MM.1S (cell line): Measurements from ENCODE around the gene FER.

Experiments used
- DNase-seq: peaks from one replicate; pipeline ENCODE4 v3.0.0-alpha.2; 2015
- H2AFZ ChIP-seq: fragments of 300-600 bp; sonication (generic); 2 replicates; pipeline ENCODE4 v1.6.0; 2016; ENCODE audit warnings: antibody characterized with exemption, low read length
- H3F3A ChIP-seq: fragments of 300-600 bp; sonication (generic); 2 replicates; pipeline ENCODE4 v1.6.1; 2016; ENCODE audit warnings: mild to moderate bottlenecking, antibody characterized with exemption, low read length, moderate library complexity, mixed read lengths; ENCODE audit not compliant: insufficient read depth
- H3K27ac ChIP-seq: fragments of 300-600 bp; sonication (generic); 2 replicates; pipeline ENCODE4 v1.5.1; 2016; ENCODE audit warnings: mild to moderate bottlenecking, low read length
- H3K27me3 ChIP-seq: fragments of 300-600 bp; sonication (generic); replicated peaks from 2 replicates; pipeline ENCODE4 v1.6.0; 2016; ENCODE audit warnings: low read length; ENCODE audit not compliant: insufficient read depth
- H3K36me3 ChIP-seq: fragments of 300-600 bp; sonication (generic); replicated peaks from 2 replicates; pipeline ENCODE4 v1.6.1; 2016; ENCODE audit warnings: mild to moderate bottlenecking, low read length, mixed read lengths; ENCODE audit not compliant: insufficient read depth
- H3K4me1 ChIP-seq: fragments of 300-600 bp; sonication (generic); 2 replicates; pipeline ENCODE4 v1.6.1; 2016; ENCODE audit warnings: low read length, mixed read lengths
- H3K4me2 ChIP-seq: fragments of 300-600 bp; sonication (generic); 2 replicates; pipeline ENCODE4 v1.6.0; 2016; ENCODE audit warnings: low read depth, low read length
- H3K4me3 ChIP-seq: fragments of 300-600 bp; sonication (generic); 2 replicates; pipeline ENCODE4 v1.5.1; 2016; ENCODE audit warnings: low read length, mixed read lengths
- H3K79me2 ChIP-seq: fragments of 300-600 bp; sonication (generic); 2 replicates; pipeline ENCODE4 v1.6.1; 2016; ENCODE audit warnings: mixed run types, low read length, mixed read lengths
- H3K9ac ChIP-seq: fragments of 300-600 bp; sonication (generic); 2 replicates; pipeline ENCODE4 v1.6.1; 2016; ENCODE audit warnings: low read length, mixed read lengths
- H3K9me2 ChIP-seq: fragments of 300-600 bp; sonication (generic); replicated peaks from 2 replicates; pipeline ENCODE4 v1.6.1; 2016; ENCODE audit warnings: mild to moderate bottlenecking, low read length, mixed read lengths; ENCODE audit not compliant: insufficient read depth
- H3K9me3 ChIP-seq: fragments of 300-600 bp; sonication (generic); replicated peaks from 2 replicates; pipeline ENCODE4 v1.6.1; 2016; ENCODE audit warnings: mild to moderate bottlenecking, low read length, mixed read lengths; ENCODE audit not compliant: insufficient read depth
- H4K20me1 ChIP-seq: fragments of 300-600 bp; sonication (generic); 2 replicates; pipeline ENCODE4 v1.6.1; 2016; ENCODE audit warnings: mild to moderate bottlenecking, low read length, moderate library complexity, mixed read lengths; ENCODE audit not compliant: insufficient read depth
- CTCF ChIP-seq: fragments of 300-600 bp; sonication (generic); IDR thresholded peaks from 2 replicates; pipeline ENCODE4 v1.5.1; 2016; ENCODE audit warnings: antibody characterized with exemption, low read length, mixed read lengths
- EZH2 ChIP-seq: fragments of 300-600 bp; sonication (generic); optimal IDR thresholded peaks from 2 replicates; pipeline ENCODE3; 2017; ENCODE audit warnings: low read depth, mild to moderate bottlenecking, antibody characterized with exemption, low read length, mixed read lengths
- EZH2phosphoT487 ChIP-seq: fragments of 300-600 bp; sonication (generic); IDR thresholded peaks from 2 replicates; pipeline ENCODE4 v1.6.1; 2018; ENCODE audit warnings: antibody characterized with exemption, low read length

Gene FER

GRCh38 chr5:109121225-109121624 lies 373.5 kb downstream of the FER start:
- H2AFZ ChIP-seq = no peak overlapping the region
- H3K9ac ChIP-seq = no peak overlapping the region
- H3K9me2 ChIP-seq = no peaks in the 10 kb centered on the region
- H3K36me3 ChIP-seq = no peaks in the 10 kb centered on the region
- H3K4me2 ChIP-seq = no peak overlapping the region
- no peaks in the 10 kb centered on the region for H3K9me3 ChIP-seq
- no peaks in the 10 kb centered on the region for H3K4me1 ChIP-seq
- H3K4me3 ChIP-seq = no peak overlapping the region
- no peaks in the 10 kb centered on the region for H4K20me1 ChIP-seq
- DNase-seq = no peak
- H3K27ac ChIP-seq = no peak overlapping the region
- TF ChIP-seq CTCF = no peak
- TF ChIP-seq EZH2phosphoT487 = no peak
- TF ChIP-seq EZH2 = no peak
- H3K27me3 ChIP-seq = no peaks in the 10 kb centered on the region
- H3F3A ChIP-seq = no peaks in the 10 kb centered on the region
- no peaks in the 10 kb centered on the region for H3K79me2 ChIP-seq

- no peaks in the 10 kb centered on the region for H3K79me2 ChIP-seq
- no peaks in the 10 kb centered on the region for H3K27me3 ChIP-seq
- no peaks in the 10 kb centered on the region for H3K9me2 ChIP-seq
- H3K27ac ChIP-seq = no peak overlapping the region
- no peak overlapping the region for H3K4me2 ChIP-seq
- no peaks in the 10 kb centered on the region for H3K4me1 ChIP-seq
- H3K4me3 ChIP-seq = no peak overlapping the region
- no peaks in the 10 kb centered on the region for H3K9me3 ChIP-seq
- no peaks in the 10 kb centered on the region for H3F3A ChIP-seq
- no peak overlapping the region for H2AFZ ChIP-seq
- no peaks in the 10 kb centered on the region for H3K36me3 ChIP-seq
- no peaks in the 10 kb centered on the region for H4K20me1 ChIP-seq
- TF ChIP-seq EZH2phosphoT487 = no peak
- no peak for TF ChIP-seq CTCF
- no peak for TF ChIP-seq EZH2
- DNase-seq = no peak
- no peak overlapping the region for H3K9ac ChIP-seq
These were observed 378.2 kb downstream of the FER start for GRCh38 chr5:109125755-109126429.

- H3K9me3 ChIP-seq = no peaks in the 10 kb centered on the region
- no peak overlapping the region for H3K27ac ChIP-seq
- no peak for DNase-seq
- no peaks in the 10 kb centered on the region for H3K4me1 ChIP-seq
- H3K4me3 ChIP-seq = no peak overlapping the region
- H3K27me3 ChIP-seq = no peaks in the 10 kb centered on the region
- H3K9ac ChIP-seq = no peak overlapping the region
- no peaks in the 10 kb centered on the region for H3F3A ChIP-seq
- H3K36me3 ChIP-seq = no peaks in the 10 kb centered on the region
- no peaks in the 10 kb centered on the region for H3K79me2 ChIP-seq
- H3K4me2 ChIP-seq = no peak overlapping the region
- H3K9me2 ChIP-seq = no peaks in the 10 kb centered on the region
- no peak for TF ChIP-seq EZH2
- no peak for TF ChIP-seq CTCF
- TF ChIP-seq EZH2phosphoT487 = no peak
- H4K20me1 ChIP-seq = no peaks in the 10 kb centered on the region
- H2AFZ ChIP-seq = no peak overlapping the region
These were observed 378.8 kb downstream of the FER start for GRCh38 chr5:109126481-109126880.
